H9 (cell line): ENCODE measurements around the gene CORO1A. TPM values are rescaled to one million over a fixed set of nuclear protein-coding genes. Genes with fewer than 3 reads are reported as not detected.

Experiments
- DNase-seq: peaks from one replicate; pipeline ENCODE4 v3.0.0-alpha.2; 2017
- H2AFZ ChIP-seq: one replicate; pipeline ENCODE4 v1.6.1; 2013; ENCODE audit warnings: mild to moderate bottlenecking, low read length, control low read depth, moderate library complexity
- H2AK5ac ChIP-seq: 2 replicates; pipeline ENCODE4 v1.6.1; 2013; ENCODE audit warnings: low read length, control low read depth, mixed read lengths; ENCODE audit not compliant: insufficient read length
- H2BK120ac ChIP-seq: one replicate; pipeline ENCODE4 v1.6.1; 2013; ENCODE audit warnings: low read depth, mild to moderate bottlenecking, low read length, control low read depth, inconsistent platforms; ENCODE audit not compliant: poor library complexity, severe bottlenecking
- H2BK12ac ChIP-seq: 2 replicates; pipeline ENCODE4 v1.6.1; 2013; ENCODE audit warnings: low read length, control low read depth, mixed read lengths, low read depth; ENCODE audit not compliant: insufficient read length
- H2BK15ac ChIP-seq: 2 replicates; pipeline ENCODE4 v1.6.1; 2013; ENCODE audit warnings: low read depth, low read length, control low read depth
- H2BK20ac ChIP-seq: one replicate; pipeline ENCODE4 v1.6.1; 2013; ENCODE audit warnings: low read depth, mild to moderate bottlenecking, low read length, control low read depth, inconsistent platforms; ENCODE audit not compliant: poor library complexity, severe bottlenecking
- H2BK5ac ChIP-seq: 2 replicates; pipeline ENCODE4 v1.6.1; 2013; ENCODE audit warnings: low read length, control low read depth, mixed read lengths; ENCODE audit not compliant: insufficient read length
- H3K14ac ChIP-seq: 2 replicates; pipeline ENCODE4 v1.6.1; 2013; ENCODE audit warnings: low read length, control low read depth; ENCODE audit not compliant: insufficient read depth
- H3K18ac ChIP-seq: 2 replicates; pipeline ENCODE4 v1.6.1; 2013; ENCODE audit warnings: low read depth, mild to moderate bottlenecking, mixed read lengths, low read length, control low read depth; ENCODE audit not compliant: insufficient read length
- H3K23ac ChIP-seq: 2 replicates; pipeline ENCODE4 v1.6.1; 2013; ENCODE audit warnings: low read length, control low read depth, mixed read lengths, low read depth; ENCODE audit not compliant: insufficient read length
- H3K23me2 ChIP-seq: 2 replicates; pipeline ENCODE4 v1.6.1; 2013; ENCODE audit warnings: low read depth, mild to moderate bottlenecking, mixed read lengths, low read length, control low read depth; ENCODE audit not compliant: insufficient read length, poor library complexity, severe bottlenecking
- H3K27ac ChIP-seq: 2 replicates; pipeline ENCODE4 v1.5.1; 2013; ENCODE audit warnings: low read length, control low read depth, mixed read lengths, low read depth; ENCODE audit not compliant: insufficient read length
- H3K27me3 ChIP-seq: 2 replicates; pipeline ENCODE4 v1.6.1; 2013; ENCODE audit warnings: low read length, control low read depth, inconsistent platforms; ENCODE audit not compliant: insufficient read depth
- H3K4ac ChIP-seq: 2 replicates; pipeline ENCODE4 v1.6.1; 2013; ENCODE audit warnings: low read depth, mild to moderate bottlenecking, control low read depth, inconsistent platforms, low read length, moderate library complexity
- H3K4me1 ChIP-seq: 2 replicates; pipeline ENCODE4 v1.6.1; 2013; ENCODE audit warnings: low read length, control low read depth, inconsistent platforms; ENCODE audit not compliant: insufficient read depth
- H3K4me2 ChIP-seq: 2 replicates; pipeline ENCODE4 v1.6.1; 2013; ENCODE audit warnings: low read length, control low read depth, mixed read lengths; ENCODE audit not compliant: insufficient read length, insufficient read depth
- H3K56ac ChIP-seq: 2 replicates; pipeline ENCODE4 v1.6.1; 2013; ENCODE audit warnings: low read depth, mild to moderate bottlenecking, mixed read lengths, low read length, control low read depth; ENCODE audit not compliant: insufficient read length
- H3K79me1 ChIP-seq: 2 replicates; pipeline ENCODE4 v1.6.1; 2013; ENCODE audit warnings: low read depth, mild to moderate bottlenecking, moderate library complexity, low read length, control low read depth, inconsistent platforms; ENCODE audit not compliant: insufficient read depth, poor library complexity, severe bottlenecking
- H3K79me2 ChIP-seq: 2 replicates; pipeline ENCODE4 v1.6.1; 2013; ENCODE audit warnings: low read length, control low read depth, inconsistent platforms; ENCODE audit not compliant: insufficient read depth
- H3K9ac ChIP-seq: 2 replicates; pipeline ENCODE4 v1.6.1; 2013; ENCODE audit warnings: low read length, control low read depth, mixed read lengths; ENCODE audit not compliant: insufficient read length; ENCODE audit errors: extremely low read depth
- H3K9me3 ChIP-seq: one replicate; pipeline ENCODE4 v1.6.1; 2013; ENCODE audit warnings: low read depth, low read length, inconsistent platforms; ENCODE audit not compliant: control insufficient read depth
- H3T11ph ChIP-seq: one replicate; pipeline ENCODE4 v1.6.1; 2013; ENCODE audit warnings: mild to moderate bottlenecking, low read length, control low read depth, inconsistent platforms
- H4K20me1 ChIP-seq: one replicate; pipeline ENCODE4 v1.6.1; 2013; ENCODE audit not compliant: control insufficient read depth, insufficient read length, insufficient read depth
- H4K5ac ChIP-seq: 2 replicates; pipeline ENCODE4 v1.6.1; 2013; ENCODE audit warnings: low read depth, mild to moderate bottlenecking, mixed read lengths, low read length, control low read depth; ENCODE audit not compliant: insufficient read length
- H4K8ac ChIP-seq: replicated peaks from 2 replicates; pipeline ENCODE4 v1.6.1; 2013; ENCODE audit warnings: low read length, control low read depth, mixed read lengths, low read depth; ENCODE audit not compliant: insufficient read length
- H4K91ac ChIP-seq: 2 replicates; pipeline ENCODE4 v1.6.1; 2013; ENCODE audit warnings: low read depth, mild to moderate bottlenecking, moderate library complexity, mixed read lengths, low read length, control low read depth; ENCODE audit not compliant: insufficient read length
- H3K27ac Mint-ChIP-seq, 3 experiments: 2 replicates in 2 of 3; 3 replicates in 1 of 3; pipeline ENCODE4 v1.8.0; 2020 to 2021; ENCODE audit warnings: mixed read lengths in 3 of 3, mild to moderate bottlenecking in 1 of 3, moderate library complexity in 1 of 3
- H3K27me3 Mint-ChIP-seq: 2 replicates; pipeline ENCODE4 v1.8.0; 2021; ENCODE audit warnings: low read depth, mild to moderate bottlenecking, moderate library complexity, mixed read lengths
- H3K36me3 Mint-ChIP-seq, 3 experiments: 2 replicates in 2 of 3; 3 replicates in 1 of 3; pipeline ENCODE4 v1.8.0; 2020 to 2021; ENCODE audit warnings: low read depth in 3 of 3, mixed read lengths in 3 of 3; ENCODE audit not compliant: insufficient read depth in 1 of 3
- H3K4me1 Mint-ChIP-seq, 2 experiments: 2 replicates each; pipeline ENCODE4 v1.8.0; 2020; ENCODE audit warnings: mixed read lengths in 2 of 2
- H3K4me3 Mint-ChIP-seq, 2 experiments: 2 replicates in 1 of 2; 3 replicates in 1 of 2; pipeline ENCODE4 v1.8.0; 2020 to 2021; ENCODE audit warnings: mild to moderate bottlenecking in 2 of 2, mixed read lengths in 2 of 2, moderate library complexity in 1 of 2
- H3K9me3 Mint-ChIP-seq, 2 experiments: 2 replicates in 1 of 2; 3 replicates in 1 of 2; pipeline ENCODE4 v1.8.0; 2020; ENCODE audit warnings: mild to moderate bottlenecking in 2 of 2, mixed read lengths in 2 of 2, moderate library complexity in 1 of 2
- CTCF ChIP-seq: fragments of 200-600 bp; sonication (generic); conservative IDR thresholded peaks from 3 replicates; pipeline ENCODE4 v1.8.0; 2021; ENCODE audit warnings: antibody characterized with exemption, mild to moderate bottlenecking
- WGBS: extraction: QIAGEN DNeasy Blood & Tissue Kit; methylation state at CpG from one replicate; pipeline ENCODE4 v1.1.7; 2013; ENCODE audit warnings: missing lambda C conversion rate, low lambda C conversion rate, mixed read lengths; ENCODE audit not compliant: insufficient read length; ENCODE audit errors: extremely low coverage; 5-methylcytosine and 5-hydroxymethylcytosine counted together
- total RNA-seq: library from RNA; stranded (reverse); gene quantifications from 2 replicates; pipeline ENCODE4 v1.2.1, GENCODE V29; 2021

CORO1A gene
- total RNA-seq, 1 experiment from 2014 or later, result 4.8 TPM

DNA sequence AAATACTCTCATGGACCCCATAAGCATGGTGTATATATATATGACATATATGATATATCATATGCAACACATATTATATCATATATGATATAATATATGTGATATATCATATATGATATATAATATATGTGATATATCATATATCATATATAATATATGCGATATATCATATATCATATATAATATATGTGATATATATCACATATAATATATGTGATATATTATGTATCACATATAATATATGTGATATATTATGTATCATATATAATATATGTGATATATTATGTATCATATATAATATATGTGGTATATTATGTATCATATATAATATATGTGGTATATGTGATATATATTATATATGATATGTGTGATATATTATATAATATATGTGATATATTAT lies 38.5 kb upstream of the CORO1A start:
- H4K91ac ChIP-seq, result no peak overlapping the region
- no peak for TF ChIP-seq CTCF
- H3K27ac Mint-ChIP-seq, result no peak overlapping the region

More for the DNA sequence above, 38.5 kb upstream of the CORO1A start:
- Histone ChIP-seq H3K4me1 (no peaks in the 10 kb centered on the region), H2BK15ac (no peak overlapping the region), H3K9ac (no peak overlapping the region), H4K20me1 (no peaks in the 10 kb centered on the region), H3K27me3 (no peaks in the 10 kb centered on the region), H3K9me3 (no peaks in the 10 kb centered on the region), H4K5ac (no peak overlapping the region), H3K18ac (no peak overlapping the region), H3K14ac (no peak overlapping the region), H2AFZ (no peak overlapping the region), H3K56ac (no peak overlapping the region), H4K8ac (no peak overlapping the region), H3K27ac (no peak overlapping the region), H3K23ac (no peak overlapping the region), H2BK12ac (no peak overlapping the region), H2BK120ac (no peak overlapping the region), H3T11ph (no peak overlapping the region), H3K23me2 (no peaks in the 10 kb centered on the region), H2BK20ac (no peak overlapping the region), H2AK5ac (no peak overlapping the region), H3K4ac (no peak overlapping the region), H3K4me2 (no peak overlapping the region), H3K79me1 (no peaks in the 10 kb centered on the region), H2BK5ac (no peak overlapping the region), H3K79me2 (no peaks in the 10 kb centered on the region)
- H3K27me3 Mint-ChIP-seq, result peaks cover 4% of the 10 kb centered on the region
- peaks cover 0 to 2% (median 0%) of the 10 kb centered on the region in 3 experiments; a peak in 1 of 7 replicates for H3K36me3 Mint-ChIP-seq
- WGBS, result no CpG with 5 or more reads among the region's 1 CpG
- no peaks in the 10 kb centered on the region for H3K4me1 Mint-ChIP-seq
- no peak overlapping the region for H3K4me3 Mint-ChIP-seq
- DNase-seq, result no peak
- H3K9me3 Mint-ChIP-seq, result peaks cover 10 to 13% of the 10 kb centered on the region in 2 experiments
